Measurements from ENCODE around the gene SH3GL2.

The SH3GL2 gene

GRCh38 chr9:17578911-17579793, at the start of gene SH3GL2:
SH3GL2 (plus strand) TSS chr9:17579066.
- DNase-seq (ENCODE audit: low spot score): peak; percentile 24
- TF ChIP-seq CTCF (IDR thresholded peaks at IDR 0.05; ENCODE audit: borderline replicate concordance, control extremely low read depth, extremely low read depth, insufficient read depth, missing control alignments): no peak
- in situ Hi-C loops (cut with MboI; ENCODE audit: low sequenced_read_pairs, unreplicated experiment): no loop called here

- TF ChIP-seq CTCF (IDR thresholded peaks at IDR 0.05; ENCODE audit: borderline replicate concordance, control extremely low read depth, extremely low read depth, insufficient read depth, missing control alignments): peak; percentile 20
Observed at GRCh38 chr9:17531642-17532254, 47.1 kb upstream of the SH3GL2 start.

GRCh38 chr9:17532461-17532860, 46.4 kb upstream of the SH3GL2 start:
- DNase-seq (ENCODE audit: low spot score): no peak
- no peak for TF ChIP-seq CTCF (IDR thresholded peaks at IDR 0.05; ENCODE audit: borderline replicate concordance, control extremely low read depth, extremely low read depth, insufficient read depth, missing control alignments)
- in situ Hi-C loops (cut with MboI; ENCODE audit: low sequenced_read_pairs, unreplicated experiment): loop anchor here (25.0 kb wide), 1 partner anchor 280 kb away; no protein-coding TSS in a partner anchor

More at GRCh38 chr9:17531642-17532254, 47.1 kb upstream of the SH3GL2 start:
- in situ Hi-C loops (cut with MboI; ENCODE audit: low sequenced_read_pairs, unreplicated experiment): loop anchor here (25.0 kb wide), 1 partner anchor 281 kb away; no protein-coding TSS in a partner anchor
- peak; percentile 52 for DNase-seq (ENCODE audit: low spot score)

GRCh38 chr9:17535176-17535575, 43.7 kb upstream of the SH3GL2 start:
- in situ Hi-C loops (cut with MboI; ENCODE audit: low sequenced_read_pairs, unreplicated experiment): loop anchor here (25.0 kb wide), 1 partner anchor 277 kb away; no protein-coding TSS in a partner anchor
- TF ChIP-seq CTCF (IDR thresholded peaks at IDR 0.05; ENCODE audit: borderline replicate concordance, control extremely low read depth, extremely low read depth, insufficient read depth, missing control alignments): no peak
- no peak for DNase-seq (ENCODE audit: low spot score)

GRCh38 chr9:17536027-17536426, 42.8 kb upstream of the SH3GL2 start:
- no peak for TF ChIP-seq CTCF (IDR thresholded peaks at IDR 0.05; ENCODE audit: borderline replicate concordance, control extremely low read depth, extremely low read depth, insufficient read depth, missing control alignments)
- in situ Hi-C loops (cut with MboI; ENCODE audit: low sequenced_read_pairs, unreplicated experiment): loop anchor here (25.0 kb wide), 1 partner anchor 276 kb away; no protein-coding TSS in a partner anchor
- DNase-seq (ENCODE audit: low spot score): no peak

GRCh38 chr9:17551023-17551422, 27.8 kb upstream of the SH3GL2 start:
- no peak for TF ChIP-seq CTCF (IDR thresholded peaks at IDR 0.05; ENCODE audit: borderline replicate concordance, control extremely low read depth, extremely low read depth, insufficient read depth, missing control alignments)
- in situ Hi-C loops (cut with MboI; ENCODE audit: low sequenced_read_pairs, unreplicated experiment): no loop called here
- DNase-seq (ENCODE audit: low spot score): no peak

Data from GM13976 (cell line).